ENCODE data around the gene ANKRD16.
A peak's percentile ranks its signal among the peaks of the same experiment; 100 is the strongest.
"Not testable (repeated sequence)": the region's sequence is repeated elsewhere in the genome, so short reads cannot be mapped to it uniquely, and the experiment has no call there.

Gene ANKRD16

DNA sequence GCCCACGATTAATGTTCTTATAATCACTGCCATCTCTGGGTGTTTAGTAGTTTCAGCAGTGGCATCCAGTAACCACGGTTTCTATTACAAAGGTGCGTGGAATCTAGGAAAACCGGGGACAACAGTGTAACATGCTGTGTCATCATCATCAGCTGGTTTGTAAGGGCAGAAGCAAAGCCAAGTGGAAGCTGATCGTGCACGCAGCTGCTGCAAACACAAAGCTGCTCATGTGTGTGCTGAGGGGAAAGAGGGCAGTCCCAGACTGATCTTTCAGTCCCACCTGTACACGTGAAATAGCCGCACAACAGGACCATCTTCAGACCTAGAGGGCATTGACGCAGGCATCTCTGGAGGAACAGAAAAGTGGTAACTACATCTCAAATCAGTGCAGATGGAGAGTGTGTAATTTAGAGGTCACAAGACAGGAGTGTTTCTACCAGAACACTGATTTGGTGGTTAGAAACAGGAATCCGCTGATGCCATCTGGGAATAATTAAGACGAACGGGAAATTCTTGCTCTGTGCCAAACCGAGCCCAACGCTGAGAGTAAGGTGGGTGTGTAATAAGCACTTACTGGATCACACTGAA is 13.4 kb downstream of the ANKRD16 start:
- DNase-seq (ENCODE audit: low read depth), result no peak

DNA sequence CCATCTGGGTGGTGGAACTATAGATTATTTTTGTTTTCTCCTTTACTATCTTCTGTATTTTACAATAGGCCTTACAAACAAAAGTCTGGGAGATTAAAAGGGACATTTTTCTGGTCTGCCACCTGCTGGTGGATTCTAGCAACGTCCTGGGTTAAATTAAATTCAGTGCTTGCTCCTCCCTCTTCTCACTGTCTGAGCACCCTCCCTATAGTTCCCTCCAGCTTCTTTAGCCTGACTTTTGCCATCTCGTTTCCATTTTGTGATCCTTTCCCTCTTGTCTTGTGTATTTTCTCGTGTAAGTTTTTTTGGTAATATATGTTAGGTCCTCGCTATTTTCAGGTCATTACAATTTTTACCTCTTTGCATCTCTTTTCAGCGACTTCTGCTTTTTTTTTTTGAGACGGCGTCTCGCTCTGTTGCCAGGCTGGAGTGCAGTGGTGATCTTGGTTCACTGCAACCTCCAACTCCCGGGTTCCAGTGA is 16.1 kb downstream of the ANKRD16 start:
- DNase-seq (ENCODE audit: low read depth), result peak; percentile 53

- no peak for DNase-seq (ENCODE audit: low read depth)
These were observed 18.1 kb downstream of the ANKRD16 start for GRCh38 chr10:5871596-5871995.

- DNase-seq (ENCODE audit: low read depth), result no peak
These were observed 20.5 kb downstream of the ANKRD16 start for GRCh38 chr10:5869156-5869555.

DNA sequence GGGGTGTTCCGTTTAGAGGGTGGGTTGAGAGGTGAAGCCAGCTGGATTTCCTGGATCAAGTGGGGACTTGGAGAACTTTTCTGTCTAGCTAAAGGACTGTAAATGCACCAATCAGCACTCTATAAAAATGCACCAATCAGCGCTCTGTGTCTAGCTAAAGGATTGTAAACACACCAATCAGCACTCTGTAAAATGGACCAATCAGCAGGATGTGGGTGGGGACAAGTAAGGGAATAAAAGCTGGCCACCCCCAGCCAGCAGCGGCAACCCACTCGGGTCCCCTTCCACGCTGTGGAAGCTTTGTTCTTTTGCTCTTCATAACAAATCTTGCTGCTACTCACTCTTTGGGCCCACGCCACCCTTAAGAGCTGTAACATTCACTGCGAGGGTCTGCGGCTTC is 21.3 kb downstream of the ANKRD16 start:
- DNase-seq (ENCODE audit: low read depth), result not testable (repeated sequence)

GRCh38 chr10:5867091-5867615 is 22.5 kb downstream of the ANKRD16 start:
- DNase-seq (ENCODE audit: low read depth), result not testable (repeated sequence)

DNA sequence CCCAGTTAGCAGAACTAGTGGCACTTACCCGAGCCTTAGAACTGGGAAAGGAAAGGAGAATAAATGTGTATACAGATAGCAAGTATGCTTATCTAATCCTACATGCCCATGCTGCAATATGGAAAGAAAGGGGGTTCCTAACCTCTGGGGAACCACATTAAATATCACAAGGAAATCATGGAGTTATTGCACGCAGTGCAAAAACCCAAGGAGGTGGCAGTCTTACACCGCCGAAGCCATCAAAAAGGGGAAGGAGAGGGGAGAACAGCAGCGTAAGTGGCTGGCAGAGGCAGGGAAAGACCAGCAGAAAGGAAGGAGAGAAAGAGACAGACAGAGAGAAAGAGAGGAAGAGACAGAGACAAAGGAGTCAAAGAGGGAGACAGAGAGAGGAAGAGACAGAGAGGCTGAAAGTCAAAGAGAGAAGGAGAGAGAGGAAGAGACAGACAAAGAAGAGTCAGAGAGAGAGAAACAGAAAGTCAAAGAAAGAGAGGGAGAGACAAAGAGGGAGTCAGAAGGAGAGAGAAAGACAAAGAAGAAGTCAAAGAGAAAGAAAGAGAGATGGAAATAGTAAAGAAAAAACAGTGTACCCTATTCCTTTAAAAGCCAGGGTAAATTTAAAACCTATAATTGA is 23.1 kb downstream of the ANKRD16 start:
- not testable (repeated sequence) for DNase-seq (ENCODE audit: low read depth)

DNA sequence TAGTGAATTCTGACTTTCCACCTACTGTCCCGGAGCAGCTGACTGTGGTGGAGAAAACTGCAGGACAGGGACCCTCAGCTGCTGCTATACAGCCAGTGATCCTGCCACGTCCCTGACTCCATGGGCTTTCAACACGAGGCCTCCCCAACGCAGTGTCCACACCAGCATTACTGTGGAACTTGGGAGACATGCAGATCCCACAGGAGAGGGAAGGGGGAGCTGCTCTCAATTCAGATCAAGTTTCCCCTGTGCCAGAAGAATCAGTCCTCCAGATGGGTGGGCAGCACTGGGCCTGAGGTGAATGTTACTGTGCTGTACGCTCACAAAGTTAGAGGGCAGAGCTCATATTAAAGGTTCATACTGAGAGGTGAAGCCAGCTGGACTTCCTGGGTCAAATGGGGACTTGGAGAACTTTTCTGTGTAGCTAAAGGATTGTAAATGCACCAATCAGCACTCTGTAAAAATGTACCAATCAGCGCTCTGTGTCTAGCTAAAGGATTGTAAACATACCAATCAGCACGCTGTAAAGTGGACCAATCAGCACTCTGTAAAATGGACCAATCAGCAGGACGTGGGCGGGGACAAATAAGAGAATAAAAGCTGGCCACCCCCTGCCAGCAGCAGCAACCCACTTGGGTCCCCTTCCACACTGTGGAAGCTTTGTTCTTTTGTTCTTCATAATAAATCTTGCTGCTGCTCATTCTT is 26.6 kb downstream of the ANKRD16 start:
- not testable (repeated sequence) for DNase-seq (ENCODE audit: low read depth)

DNA sequence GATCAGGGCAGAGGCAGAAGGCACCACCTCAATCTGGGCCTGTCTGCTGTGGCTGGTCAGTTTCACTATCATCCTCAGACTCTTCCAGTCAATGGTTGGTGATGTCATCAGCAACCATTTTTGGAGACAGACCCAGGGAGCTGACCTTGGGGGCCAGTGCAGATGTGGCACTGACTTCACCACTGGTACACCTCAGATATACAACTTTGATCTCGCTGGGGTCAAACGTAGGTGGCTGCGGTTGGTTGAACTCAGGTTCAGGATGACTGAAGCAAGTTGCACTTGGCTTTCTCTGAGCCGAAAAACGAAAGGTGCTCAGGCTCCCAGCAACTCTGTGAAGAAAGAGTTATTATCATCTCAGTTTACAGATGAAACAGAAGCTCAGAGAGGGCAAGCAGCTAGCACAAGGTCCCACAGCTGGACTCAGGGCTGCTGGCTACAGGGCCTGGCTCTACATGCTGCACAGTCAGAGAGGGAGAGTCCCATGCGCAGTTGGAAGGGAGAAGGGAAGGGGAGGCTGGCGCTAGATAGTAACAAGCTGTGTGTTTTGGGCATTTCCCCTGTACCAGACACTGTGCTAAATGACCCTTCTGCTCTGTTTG is 27.2 kb downstream of the ANKRD16 start:
- no peak for DNase-seq (ENCODE audit: low read depth)

DNA sequence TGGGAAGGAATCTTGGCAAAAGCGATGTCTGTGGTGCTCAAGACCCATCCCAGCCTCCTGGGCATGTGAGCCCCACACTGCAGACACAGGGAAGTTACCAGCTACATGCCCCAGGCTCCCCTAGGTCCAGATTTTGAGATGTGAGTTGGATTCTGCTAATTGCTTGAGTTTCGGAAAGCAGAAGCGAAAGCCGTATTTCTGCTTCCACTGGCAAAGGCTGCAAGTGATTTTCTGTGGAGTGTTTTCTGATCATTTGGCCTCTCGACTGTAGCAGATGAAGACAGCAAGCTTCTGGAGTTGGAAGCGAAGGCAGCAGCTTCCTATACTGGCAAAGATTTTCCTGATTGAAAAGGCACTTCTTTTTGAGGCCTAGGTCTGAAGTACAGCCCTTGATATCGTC is 29.6 kb downstream of the ANKRD16 start:
- DNase-seq (ENCODE audit: low read depth), result no peak

DNA sequence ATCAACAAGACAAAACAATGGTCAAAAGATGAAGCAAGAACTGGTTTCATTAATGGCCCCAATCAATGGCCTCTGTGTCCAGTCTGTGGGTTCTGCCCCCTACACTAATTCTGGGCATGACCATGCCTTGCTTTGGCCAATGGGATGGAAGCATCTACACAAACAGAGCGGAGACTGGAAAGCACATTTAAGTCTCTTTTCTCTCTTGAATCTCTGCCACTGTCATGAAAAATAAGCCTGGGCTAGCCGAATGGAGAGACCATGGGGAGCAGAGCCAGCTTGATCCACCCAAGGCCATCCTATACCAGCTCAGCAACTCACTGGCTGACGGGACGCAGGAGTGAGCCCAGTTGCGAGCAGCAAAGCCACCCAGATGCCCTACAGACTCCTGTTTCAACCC is 30.9 kb downstream of the ANKRD16 start:
- DNase-seq (ENCODE audit: low read depth), result no peak

GRCh38 chr10:5856701-5857004 is 33.0 kb downstream of the ANKRD16 start:
- DNase-seq (ENCODE audit: low read depth), result no peak

- DNase-seq (ENCODE audit: low read depth), result no peak
These were observed 33.6 kb downstream of the ANKRD16 start for GRCh38 chr10:5855979-5856700.

GRCh38 chr10:5854131-5854475 is 35.6 kb downstream of the ANKRD16 start:
- DNase-seq (ENCODE audit: low read depth), result no peak

DNA sequence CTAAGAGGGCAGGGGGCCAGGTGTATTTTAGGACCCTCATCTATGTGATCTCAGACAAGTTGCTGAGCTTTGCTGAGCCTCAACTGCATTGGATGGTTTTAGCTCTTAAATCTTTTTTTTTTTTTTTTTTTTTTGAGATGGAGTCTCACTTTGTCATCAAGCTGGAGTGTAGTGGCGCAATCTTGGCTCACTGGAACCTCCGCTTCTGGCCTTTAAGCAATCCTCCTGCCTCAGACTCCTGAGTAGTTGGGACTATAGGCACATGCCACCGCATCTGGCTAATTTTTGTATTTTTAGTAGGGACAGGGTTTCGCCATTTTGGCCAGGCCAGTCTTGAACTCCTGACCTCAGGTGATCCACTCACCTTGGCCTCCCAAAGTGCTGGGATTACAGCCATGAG is 43.0 kb downstream of the ANKRD16 start:
- DNase-seq (ENCODE audit: low read depth), result not testable (repeated sequence)

- no peak for DNase-seq (ENCODE audit: low read depth)
These were observed 45.2 kb downstream of the ANKRD16 start for GRCh38 chr10:5844345-5845055.

DNA sequence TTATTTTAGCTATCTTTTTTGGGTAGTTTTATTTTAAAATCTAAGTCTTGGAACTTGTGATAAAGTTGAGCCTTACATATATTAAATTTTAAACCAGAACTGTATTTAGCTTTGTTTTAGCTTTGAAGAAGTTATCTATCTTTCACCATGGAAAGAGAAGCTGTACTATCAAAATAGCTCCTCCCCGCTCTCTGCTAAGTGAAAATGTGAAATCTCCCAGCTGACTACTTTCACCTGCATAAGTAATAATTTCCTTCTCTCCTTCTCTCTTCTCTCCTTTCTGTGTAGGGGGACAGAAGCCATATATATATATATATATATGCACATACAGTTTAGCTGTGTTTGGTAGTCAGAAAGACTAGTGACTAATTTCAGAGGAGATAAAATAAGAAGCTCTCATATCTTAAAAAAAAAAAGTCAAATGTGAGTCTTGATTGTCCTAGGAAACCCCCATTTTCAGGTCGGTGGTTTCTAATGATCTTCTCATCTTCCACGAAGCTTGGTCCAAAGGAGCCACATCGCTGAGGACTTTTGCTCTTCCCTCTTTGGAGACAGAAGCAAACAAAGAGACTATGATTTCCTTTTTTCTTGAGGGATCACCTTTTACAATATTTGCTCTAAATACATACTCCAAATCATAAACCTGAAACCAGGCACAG is 45.9 kb downstream of the ANKRD16 start:
- DNase-seq (ENCODE audit: low read depth), result no peak

- DNase-seq (ENCODE audit: low read depth), result no peak
These were observed 47.7 kb downstream of the ANKRD16 start for GRCh38 chr10:5841965-5842364.

DNA sequence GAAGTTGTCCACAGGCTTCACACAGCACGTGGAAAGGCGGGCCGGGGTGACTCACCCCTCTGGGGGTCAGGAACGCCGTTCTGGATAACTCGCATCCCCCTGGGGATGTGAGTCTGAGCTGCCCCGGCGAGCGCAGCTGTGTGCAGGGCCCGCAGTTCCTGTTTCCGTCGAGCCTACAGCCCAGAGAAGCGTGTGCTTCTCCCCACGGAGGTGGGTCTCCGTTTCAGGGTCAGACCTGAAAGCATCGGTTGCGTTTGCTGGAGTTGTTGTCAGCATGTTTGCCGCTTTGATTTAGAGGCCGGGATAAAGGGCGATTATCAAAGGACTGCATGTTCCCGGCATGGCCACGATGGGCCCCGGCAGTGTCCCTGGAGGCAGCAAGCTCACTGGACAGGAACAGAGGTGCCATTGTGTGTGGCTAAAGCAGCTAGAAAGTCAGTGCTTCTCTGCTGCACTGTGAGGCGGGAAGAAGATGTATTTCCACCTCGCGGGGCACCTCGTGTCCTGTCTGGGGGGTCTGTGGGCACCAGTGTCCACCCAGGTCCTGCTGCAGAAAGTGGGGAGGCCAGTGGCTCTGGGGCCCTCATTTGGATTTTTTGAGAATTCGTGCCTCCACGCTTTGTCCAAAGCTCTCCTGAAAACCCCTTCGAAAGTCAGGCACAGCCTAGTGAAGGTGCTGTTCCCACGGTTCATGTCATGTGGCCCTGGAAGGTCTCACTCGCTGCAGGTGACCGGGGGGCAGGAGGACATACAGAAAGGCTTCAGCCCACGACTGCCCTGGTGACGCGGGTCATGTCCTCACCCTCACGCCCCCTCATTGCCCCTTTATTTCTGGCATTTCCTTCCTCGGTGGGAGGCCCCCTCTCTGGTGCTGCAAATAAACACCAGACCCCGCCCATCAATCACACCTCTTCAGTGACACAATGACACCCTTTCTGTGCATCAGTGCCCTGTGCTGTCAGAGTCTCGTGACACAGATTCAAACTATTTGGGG is 49.1 kb downstream of the ANKRD16 start:
- no peak for DNase-seq (ENCODE audit: low read depth)

- DNase-seq (ENCODE audit: low read depth), result not testable (repeated sequence)
These were observed 53.5 kb downstream of the ANKRD16 start for GRCh38 chr10:5836181-5836580.

Measured in activated gamma-delta T cell treated with anti-CD3 and anti-CD28 coated beads, Interleukin-2, amount 50 U/mL, for 16 hours (primary cell).